GM12878 (cell line): ENCODE measurements around the gene SLC16A6.

ENCODE experiments used
- EP300 ChIP-seq, 2 experiments: fragments of 150-350 bp in 1 of 2; IDR thresholded peaks; 2 replicates each; pipeline ENCODE4 v1.6.1; 2011 to 2012; ENCODE audit warnings: low read depth in 2 of 2, low read length in 2 of 2, borderline replicate concordance in 1 of 2, improper control_type of control experiment in 1 of 2, inconsistent platforms in 1 of 2; ENCODE audit not compliant: control insufficient read depth in 1 of 2
- ESRRA ChIP-seq: IDR thresholded peaks from 2 replicates; pipeline ENCODE4 v1.6.1; 2012; ENCODE audit warnings: mild to moderate bottlenecking, low read length, improper control_type of control experiment
- HDAC2 ChIP-seq: fragments of 200-600 bp; sonication (generic); IDR thresholded peaks from 2 replicates; pipeline ENCODE4 v1.6.1; 2017
- MYC ChIP-seq: IDR thresholded peaks from 2 replicates; pipeline ENCODE4 v1.6.1; 2011; ENCODE audit warnings: mild to moderate bottlenecking, low read length, moderate library complexity, inconsistent platforms; ENCODE audit not compliant: insufficient read depth, insufficient replicate concordance, insufficient read length, severe bottlenecking
- RFX5 ChIP-seq: IDR thresholded peaks from 2 replicates; pipeline ENCODE4 v1.6.1; 2011; ENCODE audit warnings: low read depth, low read length, improper control_type of control experiment
- YY1 ChIP-seq: IDR thresholded peaks from 2 replicates; pipeline ENCODE4 v1.6.1; 2011; ENCODE audit warnings: low read depth, mild to moderate bottlenecking, low read length
- TF ChIP-seq, protein P1 (sequence below), 3 experiments: IDR thresholded peaks in 2 of 3; conservative IDR thresholded peaks in 1 of 3; 2 replicates each; pipeline ENCODE4 v1.5.1; 2011; ENCODE audit warnings: low read depth in 3 of 3, low read length in 3 of 3, mild to moderate bottlenecking in 3 of 3, control low read depth in 2 of 3, moderate library complexity in 2 of 3, inconsistent platforms in 1 of 3, mixed read lengths in 1 of 3; ENCODE audit not compliant: control insufficient read depth in 2 of 3, insufficient read depth in 1 of 3; ENCODE audit errors: extremely low read depth in 1 of 3
- TF ChIP-seq, protein P2 (sequence below): IDR thresholded peaks from 2 replicates; pipeline ENCODE4 v1.6.1; 2012; ENCODE audit warnings: low read depth, low read length, improper control_type of control experiment

GRCh38 chr17:68295086-68295485 lies 4.2 kb upstream of the SLC16A6 start:
- TF ChIP-seq HDAC2 (no peak), EP300 (IDR thresholded peaks at IDR 0.05; ENCODE audit: borderline replicate concordance in 1 of 2, control insufficient read depth in 1 of 2, low read depth in 2 of 2, low read length in 2 of 2) (no peak), MYC (no peak), RFX5 (no peak), ESRRA (no peak), YY1 (no peak)
- TF ChIP-seq, protein P1, sequence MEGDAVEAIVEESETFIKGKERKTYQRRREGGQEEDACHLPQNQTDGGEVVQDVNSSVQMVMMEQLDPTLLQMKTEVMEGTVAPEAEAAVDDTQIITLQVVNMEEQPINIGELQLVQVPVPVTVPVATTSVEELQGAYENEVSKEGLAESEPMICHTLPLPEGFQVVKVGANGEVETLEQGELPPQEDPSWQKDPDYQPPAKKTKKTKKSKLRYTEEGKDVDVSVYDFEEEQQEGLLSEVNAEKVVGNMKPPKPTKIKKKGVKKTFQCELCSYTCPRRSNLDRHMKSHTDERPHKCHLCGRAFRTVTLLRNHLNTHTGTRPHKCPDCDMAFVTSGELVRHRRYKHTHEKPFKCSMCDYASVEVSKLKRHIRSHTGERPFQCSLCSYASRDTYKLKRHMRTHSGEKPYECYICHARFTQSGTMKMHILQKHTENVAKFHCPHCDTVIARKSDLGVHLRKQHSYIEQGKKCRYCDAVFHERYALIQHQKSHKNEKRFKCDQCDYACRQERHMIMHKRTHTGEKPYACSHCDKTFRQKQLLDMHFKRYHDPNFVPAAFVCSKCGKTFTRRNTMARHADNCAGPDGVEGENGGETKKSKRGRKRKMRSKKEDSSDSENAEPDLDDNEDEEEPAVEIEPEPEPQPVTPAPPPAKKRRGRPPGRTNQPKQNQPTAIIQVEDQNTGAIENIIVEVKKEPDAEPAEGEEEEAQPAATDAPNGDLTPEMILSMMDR (IDR thresholded peaks at IDR 0.05 in 2 of 3, conservative IDR thresholded peaks at IDR 0.05 in 1 of 3; ENCODE audit: control insufficient read depth in 2 of 3, extremely low read depth in 1 of 3, insufficient read depth in 1 of 3, low read depth in 3 of 3, low read length in 3 of 3): no peak
- TF ChIP-seq, protein P2, sequence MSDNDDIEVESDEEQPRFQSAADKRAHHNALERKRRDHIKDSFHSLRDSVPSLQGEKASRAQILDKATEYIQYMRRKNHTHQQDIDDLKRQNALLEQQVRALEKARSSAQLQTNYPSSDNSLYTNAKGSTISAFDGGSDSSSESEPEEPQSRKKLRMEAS: no peak
